ENCODE data around the gene POLD1.

DNA sequence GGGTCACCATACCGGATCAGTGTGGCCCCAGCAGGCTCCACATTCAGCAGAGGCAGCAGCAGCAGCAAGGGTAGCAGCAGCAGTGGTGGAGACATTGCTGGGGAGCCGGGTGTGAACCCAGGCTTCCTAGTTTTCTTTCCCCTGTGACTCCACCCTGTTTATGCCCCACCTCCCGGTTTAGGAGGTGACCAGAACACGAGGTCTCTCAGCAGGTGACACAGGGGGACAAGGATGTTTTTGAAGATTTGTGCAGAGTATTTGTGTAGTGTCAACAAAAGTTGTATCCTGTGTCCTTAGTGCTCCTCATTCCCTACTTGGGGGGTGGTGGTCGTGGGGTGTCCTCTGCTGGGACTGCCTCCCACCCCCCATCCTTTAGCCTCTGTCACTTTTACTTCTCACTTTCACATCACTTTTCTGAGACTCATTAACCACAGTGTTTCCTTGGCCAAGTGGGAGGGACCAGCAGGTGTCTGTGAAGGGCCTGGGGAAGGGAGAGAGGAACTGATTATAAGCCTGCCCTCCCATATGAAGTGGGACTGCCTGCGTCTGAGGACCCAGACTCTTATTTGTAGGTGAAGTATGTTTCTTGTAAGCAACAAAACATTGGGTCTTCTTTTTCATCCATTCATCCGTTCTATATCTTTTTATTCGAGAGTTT, 39.4 kb upstream of the POLD1 start:
- TF ChIP-seq, protein P1, sequence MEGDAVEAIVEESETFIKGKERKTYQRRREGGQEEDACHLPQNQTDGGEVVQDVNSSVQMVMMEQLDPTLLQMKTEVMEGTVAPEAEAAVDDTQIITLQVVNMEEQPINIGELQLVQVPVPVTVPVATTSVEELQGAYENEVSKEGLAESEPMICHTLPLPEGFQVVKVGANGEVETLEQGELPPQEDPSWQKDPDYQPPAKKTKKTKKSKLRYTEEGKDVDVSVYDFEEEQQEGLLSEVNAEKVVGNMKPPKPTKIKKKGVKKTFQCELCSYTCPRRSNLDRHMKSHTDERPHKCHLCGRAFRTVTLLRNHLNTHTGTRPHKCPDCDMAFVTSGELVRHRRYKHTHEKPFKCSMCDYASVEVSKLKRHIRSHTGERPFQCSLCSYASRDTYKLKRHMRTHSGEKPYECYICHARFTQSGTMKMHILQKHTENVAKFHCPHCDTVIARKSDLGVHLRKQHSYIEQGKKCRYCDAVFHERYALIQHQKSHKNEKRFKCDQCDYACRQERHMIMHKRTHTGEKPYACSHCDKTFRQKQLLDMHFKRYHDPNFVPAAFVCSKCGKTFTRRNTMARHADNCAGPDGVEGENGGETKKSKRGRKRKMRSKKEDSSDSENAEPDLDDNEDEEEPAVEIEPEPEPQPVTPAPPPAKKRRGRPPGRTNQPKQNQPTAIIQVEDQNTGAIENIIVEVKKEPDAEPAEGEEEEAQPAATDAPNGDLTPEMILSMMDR (IDR thresholded peaks at IDR 0.05), result no peak
- no peak for TF ChIP-seq POLR2A (IDR thresholded peaks at IDR 0.05)
